ENCODE results near the gene IVL.

- no peak for TF ChIP-seq EZH2phosphoT487 (IDR thresholded peaks at IDR 0.05; ENCODE audit: low read depth)
- no peak for TF ChIP-seq CTCF (IDR thresholded peaks at IDR 0.05; ENCODE audit: low read depth, low read length)
These were observed 48.2 kb upstream of the IVL start for GRCh38 chr1:152860129-152860528.

Measured in OCI-LY3 (cell line).